H1 (cell line): ENCODE data around the gene LBHD1. TPM values are rescaled to one million over a fixed set of nuclear protein-coding genes. Genes with fewer than 3 reads are reported as not detected.

Experiments used
- CTCF ChIA-PET: fragments of 300-600 bp; sonication (Branson Sonifier 250); formaldehyde crosslinking; loops from one replicate; lab custom pipeline; 2021; ENCODE audit not compliant: partially characterized antibody; lab: Charles Lee
- POLR2A ChIA-PET: fragments of 300-600 bp; sonication (Branson Sonifier 250); formaldehyde crosslinking; loops from one replicate; lab custom pipeline; 2021; ENCODE audit warnings: inconsistent platforms; ENCODE audit not compliant: partially characterized antibody; lab: Charles Lee
- DNase-seq, 2 experiments: peaks; one replicate each; pipeline versions ENCODE4 v3.0.0 to v3.0.0-alpha.2; 2010 to 2022; ENCODE audit warnings: low spot score in 2 of 2, low read depth in 1 of 2, mixed read lengths in 1 of 2
- FAIRE-seq: peaks from 2 replicates; lab custom pipeline; 2011; peaks lifted over from hg19 to GRCh38; lab: Jason Lieb, UNC
- H2AFZ ChIP-seq: 2 replicates; pipeline ENCODE4 v1.8.1; 2012; ENCODE audit warnings: low read length, inconsistent platforms
- H2AK5ac ChIP-seq: 2 replicates; pipeline ENCODE4 v1.6.1; 2013; ENCODE audit warnings: low read depth, low read length
- H2BK120ac ChIP-seq: replicated peaks from 2 replicates; pipeline ENCODE3; 2013; ENCODE audit warnings: low read depth, low read length, inconsistent platforms
- H2BK12ac ChIP-seq: 2 replicates; pipeline ENCODE4 v1.6.1; 2013; ENCODE audit warnings: low read depth, low read length
- H2BK15ac ChIP-seq: 2 replicates; pipeline ENCODE4 v1.6.1; 2013; ENCODE audit warnings: low read length
- H2BK20ac ChIP-seq: 2 replicates; pipeline ENCODE4 v1.6.1; 2013; ENCODE audit warnings: low read length
- H2BK5ac ChIP-seq: 2 replicates; pipeline ENCODE4 v1.6.1; 2013; ENCODE audit warnings: low read depth, low read length
- H3K14ac ChIP-seq: 2 replicates; pipeline ENCODE4 v1.6.1; 2013; ENCODE audit warnings: inconsistent platforms; ENCODE audit not compliant: insufficient read length
- H3K18ac ChIP-seq: 2 replicates; pipeline ENCODE4 v1.6.1; 2013; ENCODE audit warnings: low read length; ENCODE audit errors: extremely low read depth
- H3K23ac ChIP-seq: 2 replicates; pipeline ENCODE4 v1.6.1; 2013; ENCODE audit warnings: inconsistent platforms; ENCODE audit not compliant: insufficient read length
- H3K23me2 ChIP-seq: 2 replicates; pipeline ENCODE4 v1.6.1; 2013; ENCODE audit warnings: low read depth, low read length
- H3K27ac ChIP-seq: 2 replicates; pipeline ENCODE4 v1.6.1; 2011; ENCODE audit warnings: low read depth, low read length, inconsistent platforms
- H3K27me3 ChIP-seq, 4 experiments: replicated peaks in 1 of 4; 1 replicate in 1 of 4; 2 replicates in 3 of 4; pipeline versions ENCODE4 v1.6.1 to v1.8.1; 2011 to 2013; ENCODE audit warnings: low read length in 3 of 4, mild to moderate bottlenecking in 3 of 4, inconsistent platforms in 2 of 4, mixed read lengths in 2 of 4, moderate library complexity in 1 of 4; ENCODE audit not compliant: control insufficient read depth in 3 of 4, insufficient read depth in 3 of 4; ENCODE audit errors: extremely low read depth in 1 of 4
- H3K36me3 ChIP-seq, 4 experiments: 2 replicates each; pipeline versions ENCODE4 v1.6.1 to v1.8.1; 2011 to 2013; ENCODE audit warnings: mild to moderate bottlenecking in 4 of 4, low read length in 3 of 4, moderate library complexity in 2 of 4, control low read depth in 1 of 4, inconsistent platforms in 1 of 4; ENCODE audit not compliant: insufficient read depth in 4 of 4, control insufficient read depth in 2 of 4
- H3K4ac ChIP-seq: replicated peaks from 2 replicates; pipeline ENCODE3; 2013; ENCODE audit warnings: low read length, low read depth, mixed read lengths, inconsistent platforms; ENCODE audit not compliant: insufficient read length
- H3K4me1 ChIP-seq, 4 experiments: replicated peaks in 1 of 4; 1 replicate in 1 of 4; 2 replicates in 3 of 4; pipeline versions ENCODE4 v1.6.1 to v1.8.1; 2011 to 2013; ENCODE audit warnings: low read length in 3 of 4, inconsistent platforms in 2 of 4, mixed read lengths in 1 of 4; ENCODE audit not compliant: insufficient read depth in 4 of 4, control insufficient read depth in 3 of 4
- H3K4me2 ChIP-seq, 2 experiments: 2 replicates each; pipeline versions ENCODE4 v1.6.1 to v1.8.1; 2011 to 2013; ENCODE audit warnings: low read depth in 2 of 2, low read length in 2 of 2, control low read depth in 1 of 2, inconsistent platforms in 1 of 2, mild to moderate bottlenecking in 1 of 2; ENCODE audit not compliant: insufficient read depth in 1 of 2
- H3K4me3 ChIP-seq, 4 experiments: fragments of 200-600, 300-600 bp in 1 of 4; sonication (generic), shearing (Covaris generic), sonication (Bioruptor Twin) in 1 of 4; 2 replicates each; pipeline versions ENCODE4 v1.5.1 to v1.8.1; 2011 to 2016; ENCODE audit warnings: low read length in 4 of 4, low read depth in 3 of 4, control low read depth in 2 of 4, inconsistent platforms in 2 of 4, mild to moderate bottlenecking in 2 of 4, mixed read lengths in 1 of 4, moderate library complexity in 1 of 4; ENCODE audit not compliant: insufficient read depth in 2 of 4; ENCODE audit errors: extremely low read depth in 1 of 4
- H3K56ac ChIP-seq: replicated peaks from 2 replicates; pipeline ENCODE3; 2013; ENCODE audit warnings: low read depth, mild to moderate bottlenecking, mixed read lengths, low read length, inconsistent platforms; ENCODE audit not compliant: insufficient read length
- H3K79me1 ChIP-seq: 2 replicates; pipeline ENCODE4 v1.6.1; 2013; ENCODE audit warnings: low read depth, low read length, control low read depth
- H3K79me2 ChIP-seq, 2 experiments: 2 replicates each; pipeline versions ENCODE4 v1.6.1 to v1.8.1; 2012 to 2013; ENCODE audit warnings: low read length in 2 of 2, mild to moderate bottlenecking in 2 of 2, inconsistent platforms in 1 of 2; ENCODE audit not compliant: insufficient read depth in 2 of 2, control insufficient read depth in 1 of 2
- H3K9ac ChIP-seq, 4 experiments: replicated peaks in 1 of 4; 1 replicate in 1 of 4; 2 replicates in 3 of 4; pipeline versions ENCODE4 v1.6.1 to v1.8.1; 2011 to 2013; ENCODE audit warnings: low read depth in 3 of 4, low read length in 3 of 4, control low read depth in 2 of 4, mild to moderate bottlenecking in 2 of 4, moderate library complexity in 2 of 4, inconsistent platforms in 1 of 4; ENCODE audit errors: extremely low read depth in 1 of 4
- H3K9me3 ChIP-seq, 2 experiments: 2 replicates each; pipeline versions ENCODE4 v1.6.1 to v1.8.1; 2012 to 2013; ENCODE audit warnings: mild to moderate bottlenecking in 2 of 2, moderate library complexity in 2 of 2, control low read depth in 1 of 2, inconsistent platforms in 1 of 2, low read depth in 1 of 2, low read length in 1 of 2, mixed read lengths in 1 of 2; ENCODE audit not compliant: insufficient read depth in 2 of 2
- H4K20me1 ChIP-seq, 2 experiments: replicated peaks in 1 of 2; 2 replicates each; pipeline versions ENCODE3 to v1.8.1; 2011 to 2013; ENCODE audit warnings: inconsistent platforms in 2 of 2, low read length in 2 of 2, mild to moderate bottlenecking in 1 of 2; ENCODE audit not compliant: insufficient read depth in 2 of 2, control insufficient read depth in 1 of 2
- H4K5ac ChIP-seq: 2 replicates; pipeline ENCODE4 v1.6.1; 2013; ENCODE audit warnings: low read length, low read depth, mixed read lengths, inconsistent platforms; ENCODE audit not compliant: insufficient read length
- H4K8ac ChIP-seq: 2 replicates; pipeline ENCODE4 v1.8.0; 2013; ENCODE audit warnings: mild to moderate bottlenecking, moderate library complexity, low read length, inconsistent platforms; ENCODE audit not compliant: insufficient read depth; ENCODE audit errors: extremely low read depth
- H4K91ac ChIP-seq: replicated peaks from 2 replicates; pipeline ENCODE3; 2013; ENCODE audit warnings: low read length, mixed read lengths, inconsistent platforms; ENCODE audit not compliant: insufficient read length
- ATF2 ChIP-seq: IDR thresholded peaks from 2 replicates; pipeline ENCODE4 v1.6.1; 2012; ENCODE audit warnings: low read length, inconsistent platforms
- POLR2AphosphoS5 ChIP-seq: IDR thresholded peaks from 2 replicates; pipeline ENCODE4 v1.6.1; 2011; ENCODE audit warnings: low read depth, low read length
- SAP30 ChIP-seq: fragments of 300-600 bp; sonication (generic); IDR thresholded peaks from 2 replicates; pipeline ENCODE4 v1.7.1; 2012; ENCODE audit warnings: low read length, moderate library complexity, mild to moderate bottlenecking, inconsistent platforms; ENCODE audit not compliant: insufficient read depth, insufficient replicate concordance
- TAF7 ChIP-seq: optimal IDR thresholded peaks from 2 replicates; pipeline ENCODE3; 2011; ENCODE audit warnings: low read depth, mild to moderate bottlenecking, inconsistent platforms, low read length, moderate library complexity, borderline replicate concordance
- WGBS, 2 experiments: shearing (Covaris generic) in 1 of 2; methylation state at CpG; one replicate each; pipeline versions ENCODE4 v1.1.6 to v1.1.7; 2013 to 2015; ENCODE audit warnings: low lambda C conversion rate in 2 of 2, mixed read lengths in 2 of 2, inconsistent platforms in 1 of 2, low coverage in 1 of 2, missing lambda C conversion rate in 1 of 2; ENCODE audit not compliant: insufficient replicate concordance in 2 of 2, insufficient coverage in 1 of 2, insufficient read length in 1 of 2; ENCODE audit errors: extremely low coverage in 1 of 2, missing lambda C conversion rate in 1 of 2; 5-methylcytosine and 5-hydroxymethylcytosine counted together
- polyA plus RNA-seq, 7 experiments: library from polyadenylated mRNA; depleted of rRNA in 3 of 7; stranded (reverse) in 5 of 7; unstranded in 2 of 7; fragments of >200 nt in 5 of 7; fragments of 200-250 nt in 2 of 7; gene quantifications; 1 replicate in 5 of 7; 2 replicates in 1 of 7; 4 replicates in 1 of 7; pipeline versions ENCODE4 v1.2.1 to v1.2.3, GENCODE V29; 2011 to 2013; ENCODE audit warnings: missing spikeins in 2 of 7, mixed read lengths in 2 of 7
- total RNA-seq: library from RNA; stranded (reverse); fragmentation: NEBNext Ultra II Directional; extraction: Animal tissue kit (Norgen Biotek cat#: 25700); gene quantifications from 2 replicates; pipeline ENCODE4 v1.2.1, GENCODE V29; 2021

Gene LBHD1
- total and polyA plus RNA-seq, 2 of the 8 experiments (the other 6 are each of a cell fraction or from before 2014, with no cell fraction given), result 2.3 to 5.2 TPM

- H3K18ac ChIP-seq, result peak overlapping the region; percentile 72
- H2AFZ ChIP-seq, result no peak overlapping the region
- no peak overlapping the region; the same call in 1 of the 2 replicates for H4K8ac ChIP-seq
- no peak overlapping the region for H2BK12ac ChIP-seq
- no peak overlapping the region for H3K23ac ChIP-seq
- peaks cover 7 to 33% of the 10 kb centered on the region in 2 experiments; a peak in 3 of 4 replicates for H3K79me2 ChIP-seq
- FAIRE-seq (no peak), DNase-seq (no peak)
- peaks cover 5% of the 10 kb centered on the region for H3K79me1 ChIP-seq
- H3K9ac ChIP-seq, result peak overlapping the region; percentile 75 to 92 (median 90)
- H4K5ac ChIP-seq, result peak overlapping the region; percentile 84
- no peaks in the 10 kb centered on the region for H3K9me3 ChIP-seq
- H4K20me1 ChIP-seq, result peaks cover 3 to 6% of the 10 kb centered on the region in 2 experiments
- H2BK15ac ChIP-seq, result no peak overlapping the region
- TF ChIP-seq TAF7 (peak; percentile 14), ATF2 (no peak), POLR2AphosphoS5 (peak; percentile 80; the same call in 1 of the 2 replicates), SAP30 (peak; percentile 56)
- H3K27ac ChIP-seq, result peak overlapping the region; percentile 73
- H3K56ac ChIP-seq, result peak overlapping the region; percentile 93
- peak overlapping the region; percentile 80 for H2BK5ac ChIP-seq
- H3K4me2 ChIP-seq, result peak overlapping the region; percentile 77 to 86
- peak overlapping the region; percentile 0; the same call in 1 of the 2 replicates for H2AK5ac ChIP-seq
- H4K91ac ChIP-seq, result peak overlapping the region; percentile 83
- peak overlapping the region; percentile 2 for H3K14ac ChIP-seq
- WGBS, 2 experiments, result 7% methylated on average over 37 of the region's 39 CpGs; no CpG with 5 or more reads in 1 of the 2 experiments
- no peak overlapping the region for H2BK120ac ChIP-seq
- H3K27me3 ChIP-seq, result no peaks in the 10 kb centered on the region
- ChIA-PET POLR2A (interaction anchor here (0.6 to 61.4 kb wide), 60 partner anchors 5 to 859 kb away, joined by 3 to 2041 read pairs (median 6); partner anchors contain the start of genes B3GAT3, BSCL2, C11orf98 and CSKMT), CTCF (interaction anchor here (0.7 to 1.9 kb wide), 16 partner anchors 10 to 1526 kb away, joined by 3 to 8 read pairs (median 3); partner anchors contain the start of genes BSCL2, GNG3, INTS5 and TUT1)
- H3K4me1 ChIP-seq, result peaks cover 4 to 11% (median 8%) of the 10 kb centered on the region in 4 experiments
- H2BK20ac ChIP-seq, result no peak overlapping the region
- H3K4ac ChIP-seq, result peak overlapping the region; percentile 7
- peaks cover 11 to 37% (median 20%) of the 10 kb centered on the region in 4 experiments for H3K36me3 ChIP-seq
- H3K23me2 ChIP-seq, result peaks cover 12% of the 10 kb centered on the region
- peak overlapping the region; percentile 83 to 98 (median 95) for H3K4me3 ChIP-seq
Observed at GRCh38 chr11:62665599-62666258, 6.3 kb downstream of the LBHD1 start.
